HG03457 (cell line): ENCODE data around the gene TMEM132E.

Source experiments
- ATAC-seq: cut with Tn5 transposase; IDR thresholded peaks from one replicate; pipeline ENCODE4 v1.9.1; 2021; ENCODE audit warnings: moderate number of reproducible peaks; ENCODE audit not compliant: unreplicated experiment

The TMEM132E gene

DNA sequence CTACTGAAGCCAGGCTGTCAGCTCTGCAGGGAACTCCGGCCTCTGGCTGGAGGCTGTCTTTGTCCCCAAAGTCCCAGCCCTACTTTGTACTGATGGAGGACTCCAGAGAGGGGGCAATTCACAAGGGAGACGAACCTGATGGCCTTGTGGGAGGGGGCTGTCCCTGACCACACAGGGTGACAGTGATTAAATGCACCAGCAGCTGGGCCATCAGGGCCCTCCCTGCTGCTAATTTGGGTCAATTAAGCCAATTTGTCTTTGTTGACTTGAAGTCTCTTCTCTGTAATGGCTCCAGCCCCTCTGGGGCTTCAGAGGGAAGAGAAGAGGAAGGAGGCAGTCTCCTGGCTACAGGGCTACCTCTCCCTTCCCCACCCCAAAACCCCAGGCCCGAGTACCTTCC is 22.0 kb downstream of the TMEM132E start:
- no peak for ATAC-seq

DNA sequence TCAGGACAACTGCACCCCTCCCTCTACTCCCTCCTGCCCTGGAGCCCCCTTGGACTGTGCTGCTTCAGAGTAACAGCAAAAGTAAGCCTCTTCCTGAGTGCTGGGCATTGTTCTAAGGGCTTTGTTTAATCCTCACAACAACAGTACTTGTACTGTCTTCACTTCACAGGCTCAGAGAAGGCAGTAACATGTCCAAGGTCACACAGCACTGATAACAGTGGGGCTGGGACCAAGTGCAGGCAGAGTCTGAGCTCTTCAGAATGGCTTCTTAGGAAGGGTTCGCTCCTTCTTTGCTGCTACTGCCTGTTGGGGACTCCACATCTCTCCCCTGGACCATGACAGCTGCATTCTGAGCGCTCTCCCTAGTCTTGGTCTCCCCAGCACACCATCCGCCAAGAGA is 24.6 kb downstream of the TMEM132E start:
- ATAC-seq: no peak

DNA sequence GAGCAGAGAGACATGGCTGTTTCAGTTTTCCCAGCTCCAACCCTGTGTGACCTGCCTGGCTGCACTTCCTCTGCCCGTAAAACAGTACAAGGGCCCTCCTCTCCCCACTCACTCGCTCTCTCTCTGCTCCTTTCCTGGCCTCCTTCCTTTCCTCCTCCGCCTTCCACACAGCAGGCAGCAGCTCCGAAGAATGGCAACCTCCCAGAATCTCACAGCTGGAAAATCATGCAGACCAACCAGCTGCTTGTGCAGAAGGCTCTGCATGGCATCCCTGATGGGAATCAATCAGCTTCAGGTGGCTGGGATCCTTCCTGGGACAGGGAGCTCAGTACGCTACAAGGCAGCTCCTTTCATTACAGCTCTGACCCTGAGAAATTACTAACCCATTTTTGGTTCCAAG is 27.4 kb downstream of the TMEM132E start:
- no peak for ATAC-seq

DNA sequence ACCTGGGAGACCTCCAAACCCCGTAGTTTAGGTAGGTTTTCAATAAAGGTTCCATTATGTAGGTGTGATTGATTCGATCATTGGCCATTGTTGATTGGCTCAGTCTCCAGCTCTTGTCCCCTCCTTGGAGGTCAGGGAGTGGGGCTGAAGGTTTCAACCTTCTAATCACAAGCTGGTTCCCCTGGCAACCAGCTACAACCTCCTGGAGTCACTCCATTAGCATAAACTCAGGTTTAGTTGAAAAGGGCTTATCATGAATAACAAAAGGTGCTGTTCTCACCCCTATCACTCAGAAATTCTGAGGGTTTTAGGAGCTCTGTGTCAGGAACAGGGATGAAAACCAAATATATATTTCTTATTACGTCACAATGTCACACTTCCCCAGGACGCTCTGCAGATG is 28.5 kb downstream of the TMEM132E start:
- no peak for ATAC-seq

DNA sequence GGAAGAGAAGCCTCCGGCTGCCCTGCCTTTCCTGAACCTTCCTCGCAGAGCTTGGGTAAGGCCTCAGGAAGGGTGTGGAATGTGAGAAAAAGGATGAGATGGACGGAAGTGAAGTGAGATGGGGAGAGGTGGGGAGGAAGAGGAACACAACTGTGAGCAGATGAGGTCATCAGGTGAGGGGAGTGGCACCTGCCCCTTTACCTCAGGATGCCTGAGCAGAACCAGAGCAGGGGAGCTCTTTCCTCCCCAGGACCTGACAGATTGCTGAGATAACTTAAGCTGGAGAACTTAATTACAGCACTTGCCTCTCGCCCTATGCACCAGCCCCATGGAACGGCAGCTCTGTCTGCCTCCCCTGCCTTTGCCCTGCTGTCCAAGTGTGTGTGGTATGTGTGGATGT is 29.8 kb downstream of the TMEM132E start:
- ATAC-seq: no peak

DNA sequence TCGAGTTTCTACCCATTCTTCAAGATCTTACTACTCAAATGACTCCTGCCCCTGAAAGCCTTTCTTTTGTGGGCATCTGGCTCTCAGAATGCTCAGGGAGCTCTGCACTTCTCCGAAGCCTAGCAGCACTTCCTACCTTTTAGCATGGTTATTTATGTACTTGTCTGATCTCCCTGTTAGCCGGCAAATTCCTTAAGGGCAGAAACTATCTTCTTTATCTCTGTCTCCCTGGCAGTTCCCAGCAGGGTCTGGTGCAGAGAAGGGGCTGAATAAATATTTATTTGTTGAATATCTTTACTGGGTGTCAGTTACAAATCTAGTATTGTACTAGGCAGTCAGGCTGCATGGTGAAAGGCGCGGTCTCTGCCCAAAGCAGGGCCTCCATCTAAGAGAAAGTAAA is 30.7 kb downstream of the TMEM132E start:
- no peak for ATAC-seq

DNA sequence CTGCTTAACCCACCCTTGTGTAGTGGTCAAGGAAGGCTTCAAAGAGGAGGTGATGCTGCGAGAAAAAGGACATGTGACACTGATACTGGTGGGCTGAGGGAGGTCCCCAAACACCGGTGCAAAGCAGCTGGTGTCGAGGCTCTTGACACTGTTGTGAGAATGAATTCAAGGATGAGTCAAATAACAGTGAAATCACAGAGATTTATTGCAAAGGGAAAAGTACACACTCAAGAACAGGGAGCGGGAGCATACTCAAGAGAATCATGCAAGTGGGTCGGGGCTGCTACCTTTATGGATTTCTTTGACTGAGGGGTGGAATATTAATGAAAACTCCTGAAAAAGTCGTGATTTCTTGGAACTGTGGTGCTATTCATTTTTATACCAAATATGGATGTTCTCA is 31.1 kb downstream of the TMEM132E start:
- no peak for ATAC-seq

DNA sequence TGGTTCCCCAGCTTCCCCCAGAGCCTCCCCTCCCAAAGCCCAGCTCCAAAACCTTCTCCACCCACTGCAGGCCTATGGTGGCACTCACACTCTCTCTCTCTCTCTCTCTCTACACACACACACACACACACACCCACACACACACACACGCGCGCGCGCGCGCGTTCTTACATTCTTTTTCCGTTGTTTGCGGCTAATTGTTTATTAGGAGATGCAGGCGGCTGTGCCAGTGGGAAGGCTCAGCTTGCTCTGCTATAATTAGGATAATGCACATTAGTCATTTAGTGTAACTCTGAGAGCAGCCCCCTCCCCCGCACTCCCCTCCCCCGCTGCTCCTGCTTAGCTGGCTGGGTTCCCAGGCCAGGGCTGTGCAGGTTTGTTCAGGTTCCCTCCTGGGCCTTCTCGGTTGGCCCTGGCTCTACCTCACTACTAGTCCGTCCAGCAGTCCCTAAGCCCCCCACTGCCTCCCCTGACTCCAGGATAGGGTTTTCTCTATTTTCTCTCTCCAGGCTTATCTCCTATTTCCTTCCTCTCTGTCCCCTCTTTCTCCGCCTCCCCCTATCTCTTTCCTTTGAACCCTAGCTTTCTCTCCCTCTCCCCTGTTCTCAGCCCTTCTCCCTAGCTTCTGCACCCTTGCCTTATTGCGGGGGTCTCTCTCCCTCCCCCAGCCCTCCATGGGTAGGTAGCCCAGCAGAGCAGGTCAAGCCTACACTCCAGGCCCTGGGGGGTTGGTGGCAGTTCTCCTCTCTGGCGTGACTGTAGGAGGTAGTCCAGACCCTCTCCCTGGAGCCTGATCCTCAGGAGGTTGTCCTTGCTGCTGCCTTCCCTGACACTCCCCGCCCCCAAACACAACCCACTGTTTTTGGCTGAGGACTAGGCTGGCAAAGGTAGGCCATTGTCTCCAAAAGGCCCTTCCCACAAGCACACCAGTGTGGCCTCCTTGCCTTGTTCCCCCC is 34.0 kb downstream of the TMEM132E start:
- ATAC-seq: no peak

DNA sequence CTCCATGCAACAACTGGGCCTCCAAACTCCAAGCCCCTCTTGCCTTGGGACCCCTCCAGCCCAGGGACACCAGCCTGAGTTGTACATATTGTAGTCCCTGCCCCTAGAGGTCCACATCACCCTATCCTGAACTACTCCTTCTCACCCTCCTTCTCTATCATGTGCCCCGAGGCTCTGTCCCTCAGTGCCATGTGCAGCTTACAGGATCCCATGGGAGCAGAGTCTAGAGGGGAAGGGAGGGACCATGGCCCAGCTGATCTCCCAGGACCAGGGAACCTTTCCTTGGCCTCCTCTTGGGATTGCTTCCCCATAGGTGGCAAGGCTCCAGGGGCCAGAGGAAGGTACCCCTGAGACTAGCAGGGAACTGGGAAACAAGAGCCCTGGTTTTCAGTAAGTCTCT is 35.3 kb downstream of the TMEM132E start:
- no peak for ATAC-seq

DNA sequence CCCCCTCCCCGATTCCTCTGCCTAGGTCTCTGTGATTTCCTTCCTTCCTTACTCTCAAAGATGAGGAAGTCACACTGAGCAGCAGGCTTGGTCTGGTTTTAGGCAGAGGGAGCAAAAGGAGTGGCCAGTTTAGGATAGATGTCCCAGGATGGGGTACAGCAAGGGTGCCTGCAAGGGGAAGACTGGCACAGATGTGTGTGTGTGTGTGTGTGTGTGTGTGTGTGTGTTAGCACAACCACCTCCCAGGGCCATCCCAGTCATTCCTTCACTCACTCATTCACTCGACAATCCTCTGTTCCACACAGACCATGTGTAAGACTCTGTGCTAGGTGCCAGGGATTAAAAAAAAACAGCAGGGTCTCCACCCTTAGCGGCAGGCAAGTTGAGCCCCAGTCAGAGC is 35.9 kb downstream of the TMEM132E start:
- ATAC-seq: no peak

DNA sequence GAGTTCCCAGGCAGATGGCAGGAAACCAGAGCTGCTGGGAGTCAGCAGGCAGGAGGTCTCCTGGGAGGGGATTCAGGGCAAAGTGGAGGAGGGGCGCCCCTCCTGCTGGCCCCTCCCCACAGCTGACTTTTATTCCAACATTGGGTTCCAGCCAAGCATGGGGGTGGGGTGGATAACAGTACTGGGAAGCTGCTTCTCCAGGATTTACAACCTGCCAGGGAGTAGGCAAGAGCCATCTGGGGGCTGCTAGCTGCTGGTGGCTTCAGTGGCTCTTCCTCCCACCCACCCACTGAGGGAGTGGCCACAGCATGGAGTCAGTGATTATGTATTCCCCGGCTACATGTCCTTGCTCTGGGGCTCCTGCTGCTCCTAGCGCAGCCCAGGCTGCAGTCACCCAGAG is 36.8 kb downstream of the TMEM132E start:
- ATAC-seq: no peak

DNA sequence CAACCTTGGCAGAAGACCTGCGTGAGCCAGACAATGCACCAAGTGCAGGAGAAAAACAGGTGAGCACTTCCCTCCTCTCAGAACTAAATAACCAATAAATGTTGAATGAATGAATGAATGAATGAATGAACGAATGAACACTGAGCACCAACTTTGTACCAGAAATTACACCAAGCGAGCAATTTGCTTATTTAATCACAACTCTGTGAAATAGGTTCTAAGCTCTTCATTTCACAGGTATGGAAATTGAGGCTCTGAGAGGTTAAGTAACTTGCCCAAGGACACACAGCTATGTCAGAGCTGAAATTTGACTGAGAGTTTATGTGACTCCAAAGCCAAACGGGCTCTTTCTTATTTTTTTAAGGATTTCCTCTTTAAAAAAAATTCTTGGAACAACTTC is 38.0 kb downstream of the TMEM132E start:
- ATAC-seq: no peak

DNA sequence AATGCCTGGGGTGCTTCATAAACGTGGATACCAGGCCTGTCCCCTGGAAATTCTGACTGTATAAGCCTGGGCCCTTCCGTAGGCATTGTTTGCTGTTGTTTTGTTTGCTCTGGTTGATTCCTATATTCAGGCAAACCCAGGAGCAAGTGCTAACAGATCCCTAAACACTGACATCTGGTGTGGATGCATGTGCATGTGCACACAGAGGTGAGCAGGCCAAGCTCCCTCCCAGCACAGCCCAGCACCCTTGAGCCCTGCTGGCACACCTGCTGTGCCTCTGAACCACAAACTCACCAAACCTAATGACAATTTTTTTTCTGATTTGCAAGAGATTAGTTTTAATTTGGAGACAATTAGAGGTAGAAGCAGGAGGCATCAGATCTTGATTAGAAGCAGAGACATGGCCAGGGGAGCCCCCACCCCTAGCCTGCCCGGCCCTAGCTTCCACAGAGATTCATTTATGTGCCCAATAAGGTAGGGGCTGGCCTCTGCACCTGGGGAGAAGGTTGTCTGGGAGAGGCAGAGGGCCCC is 40.4 kb downstream of the TMEM132E start:
- no peak for ATAC-seq

DNA sequence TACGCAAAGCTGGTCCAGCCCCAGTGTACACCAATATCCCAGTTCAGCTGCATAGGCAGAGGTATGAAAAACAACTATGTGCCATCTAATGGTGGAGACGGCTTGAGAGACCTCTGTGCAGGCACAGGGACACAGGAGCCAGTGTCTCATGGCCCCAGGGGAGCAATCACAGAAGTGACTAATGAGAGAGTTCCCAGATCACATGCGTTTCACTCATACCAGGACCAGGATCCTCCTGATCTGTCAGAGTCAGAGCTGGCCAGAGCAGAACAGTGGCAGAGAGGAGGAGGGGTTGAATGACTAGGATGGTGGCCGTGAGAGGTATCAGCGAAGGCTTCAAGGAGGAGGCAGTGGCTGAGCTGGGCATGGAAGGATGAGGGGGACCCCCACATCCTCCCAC is 41.1 kb downstream of the TMEM132E start:
- no peak for ATAC-seq

DNA sequence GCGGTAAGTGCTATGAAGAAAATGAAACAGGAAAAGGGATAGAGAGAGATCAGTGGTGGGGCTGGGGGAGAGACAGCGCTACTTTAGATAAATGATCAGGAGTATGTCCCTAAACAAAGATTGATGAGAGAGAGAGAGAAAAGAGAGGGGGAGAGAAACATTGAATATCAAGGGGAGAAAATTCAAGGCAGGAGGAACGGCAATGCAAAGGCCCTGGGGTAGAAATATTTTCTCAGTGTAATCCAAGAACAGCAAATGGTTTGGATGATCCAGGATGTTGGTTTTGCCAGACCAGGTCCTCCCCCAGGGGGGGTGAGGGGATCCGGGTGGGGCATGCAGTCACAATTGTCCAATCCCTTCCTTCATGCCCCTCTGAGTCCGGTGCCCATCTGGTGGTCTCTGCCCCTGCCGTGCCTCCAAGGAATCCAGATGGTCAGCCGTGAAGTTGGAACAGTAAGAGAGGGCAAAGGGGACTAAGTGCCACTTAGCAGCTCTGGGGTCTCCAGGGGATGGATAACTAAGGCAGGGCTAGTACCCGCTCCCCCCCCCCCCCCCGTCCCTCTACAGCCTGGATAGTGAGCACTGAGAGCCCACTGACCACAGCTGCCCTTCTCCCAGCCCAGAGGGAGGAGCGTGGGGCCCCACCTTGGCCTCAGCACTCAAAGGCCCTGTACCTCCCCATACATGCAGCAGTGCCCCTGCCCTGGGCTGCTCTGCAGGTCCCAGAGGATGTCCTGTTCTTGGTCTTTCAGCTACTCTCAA is 43.7 kb downstream of the TMEM132E start:
- ATAC-seq: no peak

DNA sequence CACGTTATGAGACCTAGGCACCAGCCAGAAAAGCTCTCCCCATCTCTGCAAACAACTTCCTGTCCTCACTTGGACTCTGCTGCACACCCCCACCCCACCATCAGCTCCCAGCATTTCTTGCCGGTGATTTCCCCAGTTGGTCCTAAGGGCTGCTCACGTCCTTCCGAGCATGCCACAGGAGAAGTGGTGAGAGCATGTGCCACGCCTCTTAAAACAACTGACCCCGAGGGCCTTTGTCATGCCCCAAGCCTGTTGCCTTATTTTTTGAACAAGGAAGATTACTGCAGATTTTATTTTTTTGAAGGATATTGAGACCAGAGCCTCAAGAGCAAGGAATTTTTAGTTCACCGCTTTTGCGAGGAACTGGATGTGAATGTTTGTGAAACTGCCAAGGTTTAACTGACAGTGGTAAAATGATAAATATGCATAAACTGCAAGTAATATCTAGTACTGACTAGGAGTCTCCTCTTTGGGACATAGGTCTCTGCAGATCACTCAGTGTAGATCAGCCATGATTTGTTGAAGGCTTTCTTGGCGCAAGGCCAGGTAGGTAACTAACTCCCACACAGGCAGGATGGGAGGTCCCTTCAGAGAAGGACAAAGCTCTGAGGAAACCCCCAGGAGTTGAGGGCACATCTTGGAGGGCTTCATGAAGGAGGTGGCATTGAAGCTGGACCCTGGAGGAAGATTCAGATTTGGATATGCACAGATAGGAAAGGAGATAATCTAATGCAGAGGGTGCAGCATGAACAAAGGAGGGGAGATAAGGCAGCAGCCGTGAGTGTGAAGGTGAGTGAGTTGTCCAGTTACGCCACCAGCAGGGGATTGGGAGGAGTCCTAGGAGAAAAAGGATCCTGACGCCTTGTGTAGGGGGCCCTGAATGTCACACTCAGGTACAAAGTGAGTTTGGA is 44.7 kb downstream of the TMEM132E start:
- ATAC-seq: no peak

DNA sequence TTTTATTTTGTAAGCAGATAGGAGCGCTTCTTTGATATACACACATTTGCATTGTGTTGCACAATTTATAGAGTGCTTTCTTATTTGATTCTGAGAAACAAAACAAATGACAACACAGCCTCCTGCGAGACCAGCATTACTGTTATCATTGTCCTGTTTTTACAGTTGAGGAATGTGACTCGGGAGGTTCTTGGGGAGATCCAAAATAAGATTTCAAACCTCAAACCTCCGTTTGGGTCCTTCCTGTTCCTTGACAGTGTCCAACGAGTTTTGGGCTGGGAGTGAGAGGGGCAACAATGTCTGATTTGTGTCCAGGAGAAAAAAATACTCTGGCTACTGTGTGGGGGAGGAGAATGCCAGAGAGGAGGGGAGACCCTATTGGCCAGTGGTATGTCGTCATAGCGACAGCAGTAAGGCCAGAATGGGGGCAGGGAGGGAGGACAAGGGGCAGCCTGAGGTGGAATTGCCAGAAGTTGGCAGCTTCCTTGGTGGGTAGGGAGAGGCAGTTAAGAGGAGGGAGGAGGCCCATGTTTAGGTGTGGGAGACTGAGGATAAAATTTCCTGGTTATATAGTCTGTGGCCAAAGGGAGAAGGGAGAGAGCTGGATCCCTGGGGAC is 45.5 kb downstream of the TMEM132E start:
- no peak for ATAC-seq

DNA sequence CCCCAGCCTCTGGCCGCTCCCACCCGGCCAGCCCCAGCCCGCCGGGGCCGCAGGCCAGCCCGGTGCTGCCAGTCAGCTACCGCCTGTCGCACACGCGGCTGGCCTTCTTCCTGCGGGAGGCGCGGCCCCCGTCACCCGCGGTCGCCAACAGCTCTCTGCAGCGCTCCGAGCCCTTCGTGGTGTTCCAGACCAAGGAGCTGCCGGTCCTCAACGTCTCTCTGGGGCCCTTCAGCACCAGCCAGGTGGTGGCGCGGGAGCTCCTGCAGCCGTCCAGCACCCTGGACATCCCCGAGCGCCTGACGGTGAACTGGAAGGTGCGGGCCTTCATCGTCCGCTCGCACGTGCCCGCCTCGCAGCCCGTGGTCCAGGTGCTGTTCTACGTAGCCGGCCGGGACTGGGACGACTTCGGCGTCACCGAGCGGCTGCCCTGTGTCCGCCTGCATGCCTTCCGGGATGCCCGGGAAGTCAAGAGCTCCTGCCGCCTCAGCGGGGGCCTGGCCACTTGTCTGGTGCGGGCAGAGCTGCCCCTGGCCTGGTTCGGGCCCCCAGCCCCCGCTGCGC is 46.8 kb downstream of the TMEM132E start:
- no peak for ATAC-seq

DNA sequence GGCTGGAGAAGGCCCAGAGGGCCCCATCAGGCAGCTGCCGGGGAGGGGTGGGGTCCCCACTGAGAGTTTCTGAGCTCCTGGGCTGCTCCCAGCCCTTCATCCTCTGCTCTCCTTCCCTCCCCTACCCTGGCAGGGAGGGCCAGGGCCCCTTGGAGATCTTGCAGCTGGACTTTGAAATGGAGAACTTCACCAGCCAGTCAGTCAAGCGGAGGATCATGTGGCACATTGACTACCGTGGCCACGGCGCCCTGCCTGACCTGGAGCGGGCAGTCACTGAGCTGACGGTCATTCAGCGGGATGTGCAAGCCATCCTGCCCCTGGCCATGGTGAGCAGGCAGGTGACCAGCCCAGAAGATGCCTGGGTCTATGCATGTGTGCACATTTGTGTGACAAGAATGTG is 49.5 kb downstream of the TMEM132E start:
- no peak for ATAC-seq

DNA sequence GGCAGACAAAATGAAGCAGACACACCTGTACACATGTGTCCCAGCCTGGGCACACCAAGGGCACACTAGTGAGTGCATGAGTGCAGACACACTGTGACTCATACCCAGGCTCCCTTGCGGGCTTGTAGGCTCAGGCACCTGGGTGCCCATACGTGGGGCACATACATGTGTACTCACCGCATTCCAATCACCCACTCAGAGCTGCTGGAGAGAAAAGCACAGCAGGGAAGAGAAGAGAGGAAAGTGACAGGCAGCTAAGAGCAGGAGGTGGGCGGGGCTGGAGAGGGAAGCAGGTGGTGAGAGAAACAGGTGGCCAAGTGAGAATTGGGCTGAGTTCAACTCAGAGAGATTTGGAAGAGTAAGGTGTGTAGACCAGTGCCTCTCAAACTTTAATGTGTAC is 54.0 kb downstream of the TMEM132E start:
- ATAC-seq: no peak
